ENCODE measurements around the gene TPCN1. TPM values are rescaled to one million over a fixed set of nuclear protein-coding genes. Genes with fewer than 3 reads are reported as not detected.

TPCN1 gene
- total RNA-seq, 1 donor from 2014 or later: 7.9 TPM

DNA sequence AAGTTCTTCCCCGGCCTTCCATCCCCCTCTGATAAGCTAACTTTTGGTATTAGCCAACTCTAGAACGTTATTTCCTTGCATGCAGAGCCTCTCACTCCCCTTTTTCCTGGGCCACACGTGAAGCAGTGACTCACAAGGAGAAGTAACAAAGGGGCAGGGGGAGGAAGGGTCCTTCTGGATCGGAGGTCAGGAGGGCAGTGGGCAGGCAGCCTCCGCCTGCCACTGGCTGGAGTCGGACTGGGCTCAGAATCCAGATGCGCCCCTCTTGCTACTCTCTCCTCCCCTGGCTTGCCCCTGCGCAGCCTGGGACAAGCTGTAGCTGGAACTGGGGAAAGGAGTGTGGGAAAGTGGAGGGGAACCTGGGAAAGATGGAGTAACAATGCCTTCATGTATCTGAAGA, 55.0 kb downstream of the TPCN1 start:
- no peaks in the 10 kb centered on the region for H3K27me3 Mint-ChIP-seq (ENCODE audit: unreplicated experiment)
- H3K36me3 Mint-ChIP-seq (ENCODE audit: unreplicated experiment): no peaks in the 10 kb centered on the region
- H3K27ac Mint-ChIP-seq (ENCODE audit: unreplicated experiment): no peak overlapping the region
- H3K4me1 Mint-ChIP-seq (ENCODE audit: low read depth, unreplicated experiment): peaks cover 15% of the 10 kb centered on the region
- no peak for DNase-seq
- no peaks in the 10 kb centered on the region for H3K9me3 Mint-ChIP-seq (ENCODE audit: unreplicated experiment)
- TF ChIP-seq, protein P1, sequence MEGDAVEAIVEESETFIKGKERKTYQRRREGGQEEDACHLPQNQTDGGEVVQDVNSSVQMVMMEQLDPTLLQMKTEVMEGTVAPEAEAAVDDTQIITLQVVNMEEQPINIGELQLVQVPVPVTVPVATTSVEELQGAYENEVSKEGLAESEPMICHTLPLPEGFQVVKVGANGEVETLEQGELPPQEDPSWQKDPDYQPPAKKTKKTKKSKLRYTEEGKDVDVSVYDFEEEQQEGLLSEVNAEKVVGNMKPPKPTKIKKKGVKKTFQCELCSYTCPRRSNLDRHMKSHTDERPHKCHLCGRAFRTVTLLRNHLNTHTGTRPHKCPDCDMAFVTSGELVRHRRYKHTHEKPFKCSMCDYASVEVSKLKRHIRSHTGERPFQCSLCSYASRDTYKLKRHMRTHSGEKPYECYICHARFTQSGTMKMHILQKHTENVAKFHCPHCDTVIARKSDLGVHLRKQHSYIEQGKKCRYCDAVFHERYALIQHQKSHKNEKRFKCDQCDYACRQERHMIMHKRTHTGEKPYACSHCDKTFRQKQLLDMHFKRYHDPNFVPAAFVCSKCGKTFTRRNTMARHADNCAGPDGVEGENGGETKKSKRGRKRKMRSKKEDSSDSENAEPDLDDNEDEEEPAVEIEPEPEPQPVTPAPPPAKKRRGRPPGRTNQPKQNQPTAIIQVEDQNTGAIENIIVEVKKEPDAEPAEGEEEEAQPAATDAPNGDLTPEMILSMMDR (IDR thresholded peaks at IDR 0.05; ENCODE audit: partially characterized antibody, unreplicated experiment): no peak
- H3K4me3 Mint-ChIP-seq (ENCODE audit: unreplicated experiment): no peak overlapping the region

DNA sequence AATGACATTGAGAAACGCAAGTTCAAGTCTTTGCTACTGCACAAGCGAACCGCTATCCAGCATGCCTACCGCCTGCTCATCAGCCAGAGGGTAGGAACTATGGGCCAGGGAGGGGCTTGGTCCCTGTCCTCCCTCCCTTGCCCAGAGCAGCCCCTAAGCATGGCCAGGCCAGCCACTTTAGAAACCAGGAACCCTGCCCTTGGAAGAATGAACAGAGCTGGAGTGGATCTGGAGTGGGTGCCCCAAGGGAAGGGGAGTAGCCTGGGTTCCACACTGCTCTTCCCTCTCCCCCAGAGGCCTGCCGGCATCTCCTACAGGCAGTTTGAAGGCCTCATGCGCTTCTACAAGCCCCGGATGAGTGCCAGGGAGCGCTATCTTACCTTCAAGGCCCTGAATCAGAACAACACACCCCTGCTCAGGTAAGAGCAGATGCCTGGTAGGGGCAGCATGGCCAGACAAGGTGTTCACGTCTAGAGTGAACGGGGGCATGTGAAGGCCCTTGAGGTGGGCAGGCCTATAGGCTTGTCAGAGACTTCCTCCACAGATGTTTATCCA, 55.8 kb downstream of the TPCN1 start:
- H3K27ac Mint-ChIP-seq (ENCODE audit: unreplicated experiment): no peak overlapping the region
- H3K9me3 Mint-ChIP-seq (ENCODE audit: unreplicated experiment): no peaks in the 10 kb centered on the region
- H3K4me3 Mint-ChIP-seq (ENCODE audit: unreplicated experiment): no peak overlapping the region
- TF ChIP-seq, protein P1 (IDR thresholded peaks at IDR 0.05; ENCODE audit: partially characterized antibody, unreplicated experiment): no peak
- no peak for DNase-seq
- peaks cover 11% of the 10 kb centered on the region for H3K4me1 Mint-ChIP-seq (ENCODE audit: low read depth, unreplicated experiment)
- H3K27me3 Mint-ChIP-seq (ENCODE audit: unreplicated experiment): no peaks in the 10 kb centered on the region
- H3K36me3 Mint-ChIP-seq (ENCODE audit: unreplicated experiment): no peaks in the 10 kb centered on the region

DNA sequence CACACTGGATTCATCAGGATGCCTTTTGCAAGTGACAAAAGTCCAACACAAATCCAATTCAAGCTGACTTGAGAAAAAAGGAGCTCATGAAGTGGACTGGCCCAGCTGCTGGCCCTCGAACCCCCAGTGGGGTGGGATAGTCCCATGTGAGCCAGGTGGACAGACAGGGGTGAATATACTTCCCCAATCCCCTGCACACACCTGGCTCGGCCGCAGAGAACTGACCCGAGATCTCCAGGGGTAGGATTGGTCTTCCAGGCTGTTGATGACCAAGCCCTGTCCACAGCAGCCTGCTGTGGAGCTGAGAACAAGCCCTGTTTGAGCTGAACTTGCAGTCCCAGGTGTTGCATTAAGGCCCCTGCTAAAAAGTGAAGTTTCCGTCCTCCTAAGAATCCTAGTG, 56.2 kb downstream of the TPCN1 start:
- no peak for DNase-seq
- H3K27me3 Mint-ChIP-seq (ENCODE audit: unreplicated experiment): no peaks in the 10 kb centered on the region
- peaks cover 6% of the 10 kb centered on the region for H3K4me1 Mint-ChIP-seq (ENCODE audit: low read depth, unreplicated experiment)
- TF ChIP-seq, protein P1 (IDR thresholded peaks at IDR 0.05; ENCODE audit: partially characterized antibody, unreplicated experiment): no peak
- H3K36me3 Mint-ChIP-seq (ENCODE audit: unreplicated experiment): no peaks in the 10 kb centered on the region
- no peak overlapping the region for H3K4me3 Mint-ChIP-seq (ENCODE audit: unreplicated experiment)
- H3K27ac Mint-ChIP-seq (ENCODE audit: unreplicated experiment): no peak overlapping the region
- H3K9me3 Mint-ChIP-seq (ENCODE audit: unreplicated experiment): no peaks in the 10 kb centered on the region

DNA sequence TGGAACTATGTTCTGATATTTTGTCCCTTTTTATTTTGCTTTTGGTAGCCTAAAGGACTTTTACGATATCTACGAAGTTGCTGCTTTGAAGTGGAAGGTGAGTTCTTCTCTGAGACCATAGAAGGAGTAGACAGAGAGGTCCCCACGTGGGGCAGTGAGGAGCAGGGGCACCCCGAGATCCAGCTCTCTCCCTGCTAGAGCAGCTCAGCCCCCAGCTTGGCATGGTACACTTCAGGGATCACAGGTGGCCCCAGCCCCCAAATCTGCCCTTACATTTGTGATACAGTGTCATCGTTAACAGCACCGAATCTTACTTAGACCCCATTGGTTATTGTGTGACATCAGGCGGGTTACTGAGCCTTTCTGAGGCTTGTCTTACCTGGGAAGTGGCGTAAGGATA, 56.9 kb downstream of the TPCN1 start:
- TF ChIP-seq, protein P1 (IDR thresholded peaks at IDR 0.05; ENCODE audit: partially characterized antibody, unreplicated experiment): no peak
- Mint-ChIP-seq H3K36me3 (ENCODE audit: unreplicated experiment) (no peaks in the 10 kb centered on the region), H3K27me3 (ENCODE audit: unreplicated experiment) (no peaks in the 10 kb centered on the region), H3K9me3 (ENCODE audit: unreplicated experiment) (no peaks in the 10 kb centered on the region), H3K4me1 (ENCODE audit: low read depth, unreplicated experiment) (no peaks in the 10 kb centered on the region), H3K4me3 (ENCODE audit: unreplicated experiment) (no peak overlapping the region), H3K27ac (ENCODE audit: unreplicated experiment) (no peak overlapping the region)
- no peak for DNase-seq

DNA sequence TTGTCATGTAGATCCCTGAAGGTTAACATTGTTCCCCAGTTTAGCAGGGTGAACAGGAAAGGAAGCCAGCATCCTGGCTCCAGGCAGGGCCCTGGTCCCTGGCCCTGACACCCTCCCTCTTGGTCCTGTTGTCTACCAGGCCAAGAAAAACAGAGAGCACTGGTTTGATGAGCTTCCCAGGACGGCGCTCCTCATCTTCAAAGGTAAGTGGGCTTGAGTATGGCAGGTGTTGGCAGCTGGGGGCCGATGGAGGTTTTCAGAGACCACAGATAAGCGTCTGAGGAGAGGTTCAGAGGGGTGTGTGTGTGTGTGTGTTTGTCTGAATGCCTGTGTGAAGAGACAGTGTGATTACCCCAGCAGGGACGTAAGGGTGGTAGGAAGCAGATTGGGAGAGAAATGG, 57.4 kb downstream of the TPCN1 start:
- H3K27me3 Mint-ChIP-seq (ENCODE audit: unreplicated experiment): no peaks in the 10 kb centered on the region
- no peak overlapping the region for H3K27ac Mint-ChIP-seq (ENCODE audit: unreplicated experiment)
- H3K36me3 Mint-ChIP-seq (ENCODE audit: unreplicated experiment): no peaks in the 10 kb centered on the region
- no peak for DNase-seq
- no peaks in the 10 kb centered on the region for H3K4me1 Mint-ChIP-seq (ENCODE audit: low read depth, unreplicated experiment)
- no peak overlapping the region for H3K4me3 Mint-ChIP-seq (ENCODE audit: unreplicated experiment)
- H3K9me3 Mint-ChIP-seq (ENCODE audit: unreplicated experiment): no peaks in the 10 kb centered on the region
- TF ChIP-seq, protein P1 (IDR thresholded peaks at IDR 0.05; ENCODE audit: partially characterized antibody, unreplicated experiment): no peak
